HG02588 (cell line): Measurements from ENCODE around the gene LRIG2.
"Not testable (repeated sequence)": the region's sequence is repeated elsewhere in the genome, so short reads cannot be mapped to it uniquely, and the experiment has no call there.

Experiments
- ATAC-seq: cut with Tn5 transposase; IDR thresholded peaks from one replicate; pipeline ENCODE4 v1.9.1; 2021; ENCODE audit warnings: mild to moderate bottlenecking, moderate library complexity; ENCODE audit not compliant: unreplicated experiment

LRIG2 gene

DNA sequence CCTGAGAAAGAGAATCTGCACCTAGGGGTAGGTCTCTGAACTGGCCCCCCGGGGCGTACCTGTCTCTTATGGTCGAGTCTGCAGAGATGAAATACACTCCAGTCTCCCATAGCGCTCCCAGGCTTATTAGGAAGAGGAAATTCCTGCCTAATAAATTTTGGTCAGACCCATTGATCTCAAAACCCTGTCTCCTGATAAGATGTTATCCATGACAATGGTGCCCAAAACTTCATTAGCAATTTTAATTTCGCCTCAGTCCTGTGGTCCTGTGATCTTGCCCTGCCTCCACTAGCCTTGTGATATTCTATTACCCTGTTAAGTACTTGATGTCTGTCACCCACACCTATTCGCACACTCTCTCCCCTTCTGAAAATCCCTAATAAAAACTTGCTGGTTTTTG lies 85.7 kb downstream of the LRIG2 start:
- ATAC-seq, result not testable (repeated sequence)

DNA sequence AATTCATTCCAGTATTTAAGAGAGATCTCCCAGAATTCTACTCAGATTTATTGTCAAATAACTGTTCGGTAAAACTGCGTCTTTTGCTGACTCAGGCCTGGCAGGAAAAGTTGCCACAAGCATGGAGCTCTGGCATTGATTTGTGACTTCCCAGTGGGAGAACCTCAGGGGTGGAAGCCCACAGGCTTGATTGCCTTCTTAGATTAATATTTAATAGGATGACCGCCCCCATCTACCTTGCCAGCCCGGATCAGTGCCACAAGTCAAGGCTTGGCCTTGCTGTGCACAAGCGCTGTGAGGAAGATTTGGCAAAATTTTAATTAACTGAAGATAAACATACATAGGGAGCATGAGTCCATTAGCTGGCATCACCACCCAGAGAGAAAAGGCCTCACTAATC lies 93.5 kb downstream of the LRIG2 start:
- ATAC-seq, result no peak

DNA sequence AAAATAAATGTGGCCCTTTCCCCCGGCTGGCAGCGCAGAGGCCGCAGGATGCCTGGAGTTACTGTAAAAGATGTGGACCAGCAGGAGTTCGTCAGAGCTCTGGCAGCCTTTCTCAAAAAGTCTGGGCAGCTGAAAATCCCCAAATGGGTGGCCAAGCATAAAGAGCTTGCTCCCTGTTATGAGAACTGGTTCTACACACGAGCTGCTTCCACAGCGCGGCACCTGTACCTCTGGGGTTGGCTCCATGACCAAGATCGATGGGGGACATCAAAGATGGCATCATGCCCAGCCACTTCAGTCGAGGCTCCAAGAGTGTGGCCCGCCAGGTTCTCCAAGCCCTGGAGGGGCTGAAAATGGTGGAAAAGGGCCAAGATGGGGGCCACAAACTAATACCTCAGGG lies 95.9 kb downstream of the LRIG2 start:
- ATAC-seq, result no peak

DNA sequence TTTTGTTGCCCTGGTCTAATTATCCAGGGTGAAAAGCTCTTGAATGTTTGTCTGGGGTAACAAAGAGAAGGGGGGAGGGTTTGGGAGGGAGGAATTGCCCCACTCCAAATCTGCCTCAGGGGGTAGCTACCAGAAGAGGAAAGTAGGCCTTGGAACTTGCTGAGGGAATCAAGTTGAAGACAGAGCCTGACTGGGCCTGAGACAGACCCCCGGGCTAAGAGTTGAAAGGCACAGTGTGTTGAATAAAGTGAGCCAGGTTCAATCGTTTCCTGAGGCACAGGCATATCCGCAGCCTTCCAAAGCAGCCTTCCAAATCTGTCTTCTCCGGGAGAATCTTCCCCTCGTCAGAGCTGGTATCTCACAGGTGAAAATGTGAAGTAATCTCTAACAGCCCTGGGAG lies 96.6 kb downstream of the LRIG2 start:
- no peak for ATAC-seq

DNA sequence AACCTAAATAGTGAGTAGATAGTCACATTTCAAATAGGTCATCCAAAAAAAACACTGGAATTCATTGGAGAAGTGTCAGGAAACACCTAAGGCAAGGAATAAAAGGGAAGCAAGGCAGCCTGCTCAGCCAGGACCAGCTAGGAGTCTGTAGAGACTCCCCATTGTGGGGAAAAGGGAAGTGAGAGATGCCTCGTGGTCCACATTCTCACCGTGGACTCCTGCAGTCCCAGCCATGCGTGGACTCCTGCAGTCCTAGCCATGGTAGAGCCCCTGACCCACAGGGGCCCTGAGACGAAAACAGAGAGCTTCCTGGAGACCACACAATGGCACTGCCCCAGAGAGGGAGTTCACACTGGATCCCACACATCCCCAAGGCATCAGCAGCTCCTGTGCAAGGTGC lies 97.5 kb downstream of the LRIG2 start:
- peak; percentile 63 for ATAC-seq

DNA sequence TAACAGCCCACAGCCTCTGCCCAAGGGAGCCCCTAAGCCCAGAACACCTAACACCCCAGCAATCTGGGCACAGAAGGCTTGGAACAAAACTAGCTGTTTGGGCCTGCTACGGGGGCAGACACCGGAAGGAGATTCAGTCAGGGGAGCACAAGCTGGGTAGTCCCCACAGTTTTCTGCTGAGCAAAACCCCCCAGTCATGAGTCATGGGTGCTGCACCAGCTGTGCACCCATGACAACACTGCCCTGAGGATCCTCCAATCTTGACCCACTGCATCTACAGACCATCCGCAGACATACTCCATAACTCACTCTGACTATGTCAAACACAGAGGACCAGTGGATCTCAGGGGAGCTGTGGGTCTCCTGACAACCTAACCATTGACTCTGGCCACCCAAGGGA lies 105.1 kb downstream of the LRIG2 start:
- ATAC-seq, result peak; percentile 90

DNA sequence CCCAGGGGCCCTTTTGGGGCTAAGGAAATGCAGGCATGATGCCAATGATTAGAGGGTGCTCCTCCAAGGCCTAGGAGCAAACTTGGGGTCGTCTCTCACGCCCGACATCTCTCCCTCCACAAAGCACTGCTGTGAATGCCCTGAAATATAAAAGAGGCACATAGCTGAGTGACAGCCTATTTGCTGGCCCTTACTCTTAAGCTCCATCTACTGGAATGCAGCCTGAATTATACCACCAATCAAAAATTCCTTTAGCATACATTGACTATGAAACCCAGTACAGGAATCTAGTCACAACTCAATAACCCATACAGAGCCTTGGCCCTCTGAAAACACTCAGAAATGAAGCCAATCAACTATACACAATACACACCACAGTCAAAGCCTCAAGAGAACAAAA lies 105.5 kb downstream of the LRIG2 start:
- no peak for ATAC-seq
